Diencephalon (tissue), 1 donor: Measurements from ENCODE around the gene GALK1. TPM values are rescaled to one million over a fixed set of nuclear protein-coding genes. Genes with fewer than 3 reads are reported as not detected.

Experiments
- total RNA-seq: library from RNA; depleted of rRNA; stranded (reverse); fragments of >200 nt; gene quantifications from one replicate; pipeline ENCODE4 v1.2.3, GENCODE V29; 2014

GALK1 gene
- 8.5 TPM for total RNA-seq

GRCh38 chr17:75764711-75765421 is at the start of gene GALK1:
Gene GALK1, minus strand, starts transcription at chr17:75765192. Its CDS starts 56 bp downstream, at chr17:75765136.

GRCh38 chr17:75784473-75785015 is 19.6 kb upstream of the GALK1 start, which contains the start of gene UNK:
Gene UNK, plus strand, starts transcription at chr17:75784806. Its CDS starts 75 bp downstream, at chr17:75784881.

GRCh38 chr17:75720656-75721462 is 44.1 kb downstream of the GALK1 start, which contains the start of gene ITGB4:
Gene ITGB4, plus strand, starts transcription at chr17:75721459. Its CDS starts 3,245 bp downstream, at chr17:75724704.

Other genes with a start within 250 kb of the GALK1 start
- gene CASKIN2, start 249.7 kb downstream of the GALK1 start, total RNA-seq, result 9.0 TPM
- 10.4 TPM for gene TSEN54, start 248.7 kb downstream of the GALK1 start, total RNA-seq
- 0.92 TPM for gene LLGL2, start 239.5 kb downstream of the GALK1 start, total RNA-seq
- gene MYO15B, start 177.4 kb downstream of the GALK1 start, total RNA-seq, result 15.7 TPM
- 1.4 TPM for gene SMIM5, start 131.8 kb downstream of the GALK1 start, total RNA-seq
- 15.0 TPM for gene RECQL5, start 98.0 kb downstream of the GALK1 start, total RNA-seq
- 52.1 TPM for gene SAP30BP, start 97.9 kb downstream of the GALK1 start, total RNA-seq
- gene ITGB4, start 43.7 kb downstream of the GALK1 start, total RNA-seq, result 4.4 TPM
- gene UNK, start 19.6 kb upstream of the GALK1 start, total RNA-seq, result 31.1 TPM
- gene UNC13D, start 79.2 kb upstream of the GALK1 start, total RNA-seq, result 2.5 TPM
- gene WBP2, start 90.1 kb upstream of the GALK1 start, total RNA-seq, result 52.1 TPM
- 15.2 TPM for gene TRIM47, start 113.4 kb upstream of the GALK1 start, total RNA-seq
- gene TRIM65, start 131.8 kb upstream of the GALK1 start, total RNA-seq, result 10.6 TPM
- 37.4 TPM for gene MRPL38, start 139.7 kb upstream of the GALK1 start, total RNA-seq
- 22.8 TPM for gene FBF1, start 175.8 kb upstream of the GALK1 start, total RNA-seq
- 93.2 TPM for gene ACOX1, start 214.0 kb upstream of the GALK1 start, total RNA-seq
- 8.8 TPM for gene TEN1, start 214.0 kb upstream of the GALK1 start, total RNA-seq
- 2.8 TPM for gene CDK3, start 235.7 kb upstream of the GALK1 start, total RNA-seq